Vagina (tissue), 2 donors: ENCODE measurements around the gene ZBTB5.

Experiments
- POLR2A ChIP-seq, 2 donors: fragments of 450-650 bp; IDR thresholded peaks; one replicate each; pipeline ENCODE4 v1.6.1; 2017; ENCODE audit warnings: antibody characterized with exemption in 2 of 2, mild to moderate bottlenecking in 2 of 2, moderate library complexity in 2 of 2
- POLR2AphosphoS5 ChIP-seq, 2 donors: sonication (generic); formaldehyde crosslinking; IDR thresholded peaks; one replicate each; pipeline ENCODE4 v1.9.0; 2017; ENCODE audit warnings: antibody characterized with exemption in 2 of 2, mild to moderate bottlenecking in 2 of 2, low read depth in 1 of 2; ENCODE audit not compliant: insufficient read depth in 1 of 2

DNA sequence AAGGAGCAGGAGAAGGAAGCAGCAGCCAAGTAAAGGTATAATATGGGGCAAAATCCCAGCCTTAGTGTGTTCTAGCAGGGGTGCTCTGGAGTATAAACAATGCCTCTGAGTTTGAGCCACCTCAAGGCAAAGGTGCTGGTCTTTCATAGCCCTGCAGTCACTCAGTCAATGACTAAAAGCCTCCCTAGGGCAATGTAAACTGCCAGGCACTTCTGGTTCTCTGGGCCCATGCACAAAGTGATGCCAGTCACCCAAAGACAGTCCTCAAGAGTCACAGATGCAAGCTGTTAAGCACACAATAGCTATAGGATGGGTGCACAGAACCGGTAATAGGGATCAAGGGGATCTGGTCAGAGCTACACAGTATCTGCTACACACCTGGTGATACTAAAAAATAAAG lies 12.6 kb downstream of the ZBTB5 start:
- TF ChIP-seq POLR2AphosphoS5 (IDR thresholded peaks at IDR 0.05; ENCODE audit: insufficient read depth in 1 of 2, low read depth in 1 of 2) = no peak
- no peak for TF ChIP-seq POLR2A (IDR thresholded peaks at IDR 0.05)
